Fibroblast of skin of abdomen (primary cell): ENCODE data around the gene PES1.
"Not testable (repeated sequence)": the region's sequence is repeated elsewhere in the genome, so short reads cannot be mapped to it uniquely, and the experiment has no call there.

ENCODE experiments used
- DNase-seq: peaks from one replicate; pipeline ENCODE4 v3.0.0-alpha.2; 2013

PES1 gene

GRCh38 chr22:30607939-30608338 lies 16.2 kb upstream of the PES1 start:
- DNase-seq = no peak

GRCh38 chr22:30607300-30607930 lies 15.7 kb upstream of the PES1 start:
- no peak for DNase-seq

GRCh38 chr22:30606455-30607299 lies 15.0 kb upstream of the PES1 start, which contains the start of gene TCN2:
Gene TCN2 (plus strand): TSS chr22:30607174. CDS start chr22:30607332, 158 bp downstream.
- DNase-seq = peak; percentile 58

GRCh38 chr22:30605449-30606110 lies 13.9 kb upstream of the PES1 start:
- peak; percentile 21 for DNase-seq

GRCh38 chr22:30604723-30605122 lies 13.0 kb upstream of the PES1 start:
- DNase-seq = no peak

- no peak for DNase-seq
Observed at GRCh38 chr22:30603801-30604200, 12.1 kb upstream of the PES1 start.

- DNase-seq = peak; percentile 23
Observed at GRCh38 chr22:30602049-30602448, 10.3 kb upstream of the PES1 start.

GRCh38 chr22:30601464-30601863 lies 9.8 kb upstream of the PES1 start:
- DNase-seq = no peak

- no peak for DNase-seq
Observed at GRCh38 chr22:30600921-30601320, 9.2 kb upstream of the PES1 start.

- no peak for DNase-seq
Observed at GRCh38 chr22:30598986-30599385, 7.3 kb upstream of the PES1 start.

- no peak for DNase-seq
Observed at GRCh38 chr22:30596886-30597285, 5.2 kb upstream of the PES1 start.

- no peak for DNase-seq
Observed at GRCh38 chr22:30596199-30596598, 4.5 kb upstream of the PES1 start.

- DNase-seq = not testable (repeated sequence)
Observed at GRCh38 chr22:30592360-30592713, 627 bp upstream of the PES1 start.

- DNase-seq = no peak
Observed at GRCh38 chr22:30591191-30591587, 521 bp downstream of the PES1 start.

- DNase-seq = no peak
Observed at GRCh38 chr22:30586414-30586813, 5.3 kb downstream of the PES1 start.

GRCh38 chr22:30584441-30584840 lies 7.3 kb downstream of the PES1 start:
- DNase-seq = no peak

- no peak for DNase-seq
Observed at GRCh38 chr22:30582788-30583545, 8.7 kb downstream of the PES1 start.

GRCh38 chr22:30582051-30582450 lies 9.7 kb downstream of the PES1 start:
- no peak for DNase-seq

- DNase-seq = no peak
Observed at GRCh38 chr22:30580896-30581295, 10.8 kb downstream of the PES1 start.

- no peak for DNase-seq
Observed at GRCh38 chr22:30578481-30578880, 13.2 kb downstream of the PES1 start.

- DNase-seq = no peak
Observed at GRCh38 chr22:30575859-30576258, 15.9 kb downstream of the PES1 start.

- DNase-seq = peak; percentile 23
Observed at GRCh38 chr22:30574997-30575671, 16.6 kb downstream of the PES1 start.
